H1 (cell line): ENCODE results near the gene GRSF1.

ENCODE experiments used
- ATF3 ChIP-seq: IDR thresholded peaks from 2 replicates; pipeline ENCODE4 v1.6.1; 2011; ENCODE audit warnings: low read depth, mild to moderate bottlenecking, low read length; ENCODE audit not compliant: insufficient read depth
- CEBPB ChIP-seq: IDR thresholded peaks from 2 replicates; pipeline ENCODE4 v1.6.1; 2012; ENCODE audit warnings: low read depth, low read length
- CHD1 ChIP-seq: IDR thresholded peaks from 2 replicates; pipeline ENCODE4 v1.6.1; 2012; ENCODE audit warnings: low read depth, low read length, improper control_type of control experiment
- CHD2 ChIP-seq: IDR thresholded peaks from 2 replicates; pipeline ENCODE4 v1.6.1; 2012; ENCODE audit warnings: low read length, improper control_type of control experiment
- CTCF ChIP-seq, 3 experiments: IDR thresholded peaks; 1 replicate in 2 of 3; 2 replicates in 1 of 3; pipeline versions ENCODE4 v1.5.1 to v1.6.1; 2011; ENCODE audit warnings: low read length in 3 of 3, mild to moderate bottlenecking in 3 of 3, inconsistent platforms in 2 of 3, low read depth in 1 of 3, moderate library complexity in 1 of 3; ENCODE audit not compliant: insufficient read depth in 1 of 3; ENCODE audit errors: control extremely low read depth in 1 of 3
- EZH2 ChIP-seq: fragments of 200-600 bp; sonication (generic); IDR thresholded peaks from 2 replicates; pipeline ENCODE4 v1.7.1; 2012; ENCODE audit warnings: low read depth, mild to moderate bottlenecking, moderate library complexity, low read length, inconsistent platforms; ENCODE audit not compliant: severe bottlenecking
- JUN ChIP-seq: IDR thresholded peaks from 2 replicates; pipeline ENCODE4 v1.6.1; 2011; ENCODE audit warnings: low read depth, mild to moderate bottlenecking, improper control_type of control experiment, low read length
- POLR2A ChIP-seq, 2 experiments: IDR thresholded peaks; 1 replicate in 1 of 2; 2 replicates in 1 of 2; pipeline ENCODE4 v1.6.1; 2011; ENCODE audit warnings: low read depth in 2 of 2, low read length in 2 of 2, mild to moderate bottlenecking in 2 of 2; ENCODE audit errors: control extremely low read depth in 1 of 2
- RAD21 ChIP-seq, 2 experiments: IDR thresholded peaks in 1 of 2; conservative IDR thresholded peaks in 1 of 2; 2 replicates each; pipeline ENCODE4 v1.6.1; 2011; ENCODE audit warnings: low read depth in 2 of 2, low read length in 2 of 2, improper control_type of control experiment in 1 of 2, inconsistent platforms in 1 of 2, mild to moderate bottlenecking in 1 of 2, moderate library complexity in 1 of 2
- SIX5 ChIP-seq: IDR thresholded peaks from 2 replicates; pipeline ENCODE4 v1.6.1; 2011; ENCODE audit warnings: mild to moderate bottlenecking, low read depth, low read length
- SUZ12 ChIP-seq: fragments of 200-600 bp; sonication (generic); IDR thresholded peaks from 2 replicates; pipeline ENCODE4 v1.6.1; 2012; ENCODE audit warnings: mild to moderate bottlenecking, inconsistent platforms, low read length, moderate library complexity, mixed read lengths
- TAF1 ChIP-seq: IDR thresholded peaks from 2 replicates; pipeline ENCODE4 v1.6.1; 2011; ENCODE audit warnings: mild to moderate bottlenecking, low read depth, low read length
- USF2 ChIP-seq: IDR thresholded peaks from 2 replicates; pipeline ENCODE4 v1.6.1; 2011; ENCODE audit warnings: low read length, improper control_type of control experiment

GRCh38 chr4:70842761-70843435 is 3.2 kb upstream of the GRSF1 start:
- TF ChIP-seq RAD21 (IDR thresholded peaks at IDR 0.05 in 1 of 2, conservative IDR thresholded peaks at IDR 0.05 in 1 of 2; ENCODE audit: low read depth in 2 of 2, low read length in 2 of 2): no peak
- no peak for TF ChIP-seq CTCF (IDR thresholded peaks at IDR 0.05; ENCODE audit: control extremely low read depth in 1 of 3, insufficient read depth in 1 of 3, low read depth in 1 of 3, low read length in 3 of 3)
- no peak for TF ChIP-seq EZH2
- TF ChIP-seq SIX5: no peak
- TF ChIP-seq USF2: no peak
- TF ChIP-seq ATF3: no peak
- TF ChIP-seq POLR2A (IDR thresholded peaks at IDR 0.05; ENCODE audit: control extremely low read depth in 1 of 2, low read depth in 2 of 2, low read length in 2 of 2): no peak
- TF ChIP-seq SUZ12: no peak
- no peak for TF ChIP-seq CHD2
- TF ChIP-seq TAF1: no peak
- no peak for TF ChIP-seq CHD1
- no peak for TF ChIP-seq JUN
- TF ChIP-seq CEBPB: no peak
